Kidney epithelial cell (primary cell): ENCODE measurements around the gene CD1B. TPM values are rescaled to one million over a fixed set of nuclear protein-coding genes. Genes with fewer than 3 reads are reported as not detected.

Experiments
- DNase-seq: peaks from one replicate; pipeline ENCODE4 v3.0.0-alpha.2; 2010; ENCODE audit warnings: low read depth
- H3K27me3 ChIP-seq: 2 replicates; pipeline ENCODE4 v1.6.0; 2011; ENCODE audit warnings: low read length; ENCODE audit not compliant: control insufficient read depth, insufficient read depth
- H3K36me3 ChIP-seq: 2 replicates; pipeline ENCODE4 v1.5.1; 2011; ENCODE audit warnings: low read length; ENCODE audit not compliant: control insufficient read depth, insufficient read depth
- H3K4me3 ChIP-seq: 2 replicates; pipeline ENCODE4 v1.5.1; 2011; ENCODE audit warnings: low read depth, mild to moderate bottlenecking, control low read depth, low read length
- CTCF ChIP-seq: IDR thresholded peaks from 2 replicates; pipeline ENCODE4 v1.5.1; 2011; ENCODE audit warnings: mild to moderate bottlenecking, moderate library complexity, low read length, control low read depth, inconsistent platforms; ENCODE audit not compliant: insufficient read depth, poor library complexity, severe bottlenecking
- total RNA-seq: library from RNA; depleted of rRNA; stranded (reverse); fragments of >200 nt; gene quantifications from 2 replicates; pipeline ENCODE4 v1.2.3, GENCODE V29; 2015

The CD1B gene
- total RNA-seq, 1 donor from 2014 or later = not detected

GRCh38 chr1:158311066-158311465, 20.3 kb downstream of the CD1B start:
- no peak for DNase-seq
- H3K27me3 ChIP-seq = no peaks in the 10 kb centered on the region
- no peaks in the 10 kb centered on the region for H3K36me3 ChIP-seq
- TF ChIP-seq CTCF = no peak
- H3K4me3 ChIP-seq = no peak overlapping the region

DNA sequence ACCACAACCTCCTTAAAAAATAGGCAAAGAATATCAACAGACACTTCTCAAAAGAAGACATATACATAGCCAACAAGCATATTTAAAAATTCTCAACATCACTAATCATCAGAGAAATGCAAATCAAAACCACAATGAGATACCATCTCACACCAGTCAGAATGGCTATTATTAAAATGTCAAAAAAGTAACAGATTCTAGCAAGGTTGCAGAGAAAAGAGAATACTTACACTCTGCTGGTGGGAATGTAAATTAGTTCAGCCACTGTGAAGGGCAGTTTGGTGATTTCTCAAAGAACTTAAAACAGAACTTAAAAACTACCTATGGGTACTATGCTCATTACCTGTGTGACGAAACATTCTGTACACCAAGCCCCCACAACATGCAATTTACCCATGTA, 20.7 kb downstream of the CD1B start:
- Histone ChIP-seq H3K4me3 (no peak overlapping the region), H3K27me3 (no peaks in the 10 kb centered on the region), H3K36me3 (no peaks in the 10 kb centered on the region)
- DNase-seq = no peak
- no peak for TF ChIP-seq CTCF

GRCh38 chr1:158295791-158296190, 35.5 kb downstream of the CD1B start:
- Histone ChIP-seq H3K36me3 (no peaks in the 10 kb centered on the region), H3K27me3 (no peaks in the 10 kb centered on the region), H3K4me3 (no peak overlapping the region)
- TF ChIP-seq CTCF = no peak
- DNase-seq = no peak

DNA sequence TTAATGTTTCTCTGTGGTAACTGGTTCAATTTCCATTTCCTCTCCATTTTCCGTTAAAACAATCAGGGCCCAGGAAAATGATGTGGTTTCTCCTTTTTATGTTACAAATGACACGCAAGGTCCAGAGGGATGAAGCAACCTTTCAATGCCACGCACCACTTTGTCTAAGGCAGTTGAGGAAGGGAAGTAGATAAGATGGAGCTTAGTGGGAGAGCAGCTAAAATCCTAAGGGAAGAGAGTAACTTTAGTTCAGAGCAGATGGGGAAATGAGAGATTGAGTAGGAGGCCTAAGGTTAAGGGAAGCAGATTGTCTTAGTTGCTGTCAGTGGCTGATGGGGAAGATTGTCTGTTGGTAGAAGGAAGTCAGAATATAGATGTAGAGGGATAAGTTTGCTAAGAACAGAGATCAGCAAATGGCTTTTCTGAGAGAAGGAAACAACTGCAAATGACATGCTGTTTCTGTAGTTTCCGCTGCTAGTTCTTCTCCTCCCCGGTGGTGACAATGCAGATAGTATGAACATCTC, 40.9 kb downstream of the CD1B start:
- no peak for TF ChIP-seq CTCF
- Histone ChIP-seq H3K27me3 (no peaks in the 10 kb centered on the region), H3K4me3 (no peak overlapping the region), H3K36me3 (no peaks in the 10 kb centered on the region)
- no peak for DNase-seq

GRCh38 chr1:158289811-158290210, 41.5 kb downstream of the CD1B start, which contains the start of gene CD1C:
Gene CD1C, plus strand, starts transcription at chr1:158289923. Its CDS starts 142 bp downstream, at chr1:158290065.
- no peaks in the 10 kb centered on the region for H3K36me3 ChIP-seq
- H3K4me3 ChIP-seq = no peak within 1 kb of the TSS
- DNase-seq = no peak
- TF ChIP-seq CTCF = no peak
- no peaks in the 10 kb centered on the region for H3K27me3 ChIP-seq

DNA sequence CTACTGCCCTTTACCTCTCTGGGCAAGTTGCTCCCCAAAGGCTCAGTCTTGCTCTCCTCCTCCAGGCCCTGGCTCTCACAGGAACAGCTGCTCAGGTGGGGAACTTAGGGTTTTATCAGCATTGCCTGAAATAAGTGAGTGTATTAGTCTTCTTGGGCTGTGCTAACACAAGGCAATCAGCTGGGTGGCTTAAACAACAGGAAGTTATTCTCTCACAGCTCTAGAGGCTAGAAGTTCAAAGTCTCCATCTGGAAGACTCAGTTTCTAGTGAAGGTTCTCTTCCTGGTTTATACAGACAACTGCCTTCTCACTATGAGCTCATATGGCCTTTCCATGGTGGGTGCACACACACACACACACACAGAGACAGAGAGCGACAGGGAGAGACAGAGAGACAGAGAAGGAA, 44.4 kb downstream of the CD1B start:
- H3K36me3 ChIP-seq = no peaks in the 10 kb centered on the region
- DNase-seq = no peak
- TF ChIP-seq CTCF = no peak
- H3K4me3 ChIP-seq = no peak overlapping the region
- no peaks in the 10 kb centered on the region for H3K27me3 ChIP-seq
